HepG2 (cell line): ENCODE measurements around the gene MAPK7. TPM values are rescaled to one million over a fixed set of nuclear protein-coding genes. Genes with fewer than 3 reads are reported as not detected.

Source experiments
- ARID2 ChIP-seq: sonication (generic); formaldehyde crosslinking; IDR thresholded peaks from 2 replicates; pipeline ENCODE4 v1.8.1; 2022; ENCODE audit warnings: mild to moderate bottlenecking, missing genetic modification reagents, borderline replicate concordance
- CC2D1A ChIP-seq: sonication (generic); formaldehyde crosslinking; IDR thresholded peaks from 2 replicates; pipeline ENCODE4 v1.8.1; 2023; ENCODE audit warnings: mild to moderate bottlenecking, missing genetic modification reagents
- CHD2 ChIP-seq: IDR thresholded peaks from 2 replicates; pipeline ENCODE4 v1.6.1; 2011; ENCODE audit warnings: low read depth, low read length, improper control_type of control experiment
- CREB1 ChIP-seq, 2 experiments: fragments of 450-650 bp in 1 of 2; IDR thresholded peaks; 2 replicates each; pipeline ENCODE4 v1.6.1; 2016 to 2017; ENCODE audit warnings: control low read depth in 1 of 2, mild to moderate bottlenecking in 1 of 2, missing compliant biosample characterization in 1 of 2, missing genetic modification characterization in 1 of 2
- JDP2 ChIP-seq: sonication (generic); formaldehyde crosslinking; IDR thresholded peaks from 2 replicates; pipeline ENCODE4 v1.8.1; 2022; ENCODE audit warnings: missing genetic modification reagents, borderline replicate concordance
- NFYB ChIP-seq: sonication (generic); formaldehyde crosslinking; IDR thresholded peaks from 2 replicates; pipeline ENCODE4 v1.4.0; 2020; ENCODE audit warnings: missing genetic modification reagents
- RXRB ChIP-seq: IDR thresholded peaks from 2 replicates; pipeline ENCODE4 v1.6.1; 2016; ENCODE audit warnings: borderline replicate concordance, missing genetic modification reagents, missing compliant biosample characterization
- ZBED4 ChIP-seq: sonication (generic); formaldehyde crosslinking; IDR thresholded peaks from 2 replicates; pipeline ENCODE4 v1.4.0; 2020; ENCODE audit warnings: missing genetic modification reagents, borderline replicate concordance
- ZBTB7A ChIP-seq: sonication (generic); formaldehyde crosslinking; IDR thresholded peaks from 2 replicates; pipeline ENCODE4 v1.8.0; 2022; ENCODE audit warnings: mild to moderate bottlenecking, missing genetic modification reagents
- ZBTB8A ChIP-seq: sonication (generic); formaldehyde crosslinking; IDR thresholded peaks from 2 replicates; pipeline ENCODE4 v1.4.0; 2020; ENCODE audit warnings: mild to moderate bottlenecking, low read depth, missing genetic modification reagents, borderline replicate concordance
- ZNF18 ChIP-seq: sonication (generic); formaldehyde crosslinking; IDR thresholded peaks from 2 replicates; pipeline ENCODE4 v1.8.0; 2022; ENCODE audit warnings: mild to moderate bottlenecking, missing genetic modification reagents; ENCODE audit not compliant: insufficient replicate concordance
- ZNF260 ChIP-seq: sonication (generic); formaldehyde crosslinking; IDR thresholded peaks from 2 replicates; pipeline ENCODE4 v1.4.0; 2020; ENCODE audit warnings: missing genetic modification reagents, low read depth, mild to moderate bottlenecking, borderline replicate concordance
- ZNF274 ChIP-seq: sonication (generic); formaldehyde crosslinking; IDR thresholded peaks from 2 replicates; pipeline ENCODE4 v1.5.1; 2020; ENCODE audit warnings: mild to moderate bottlenecking, missing genetic modification reagents
- ZNF552 ChIP-seq: sonication (generic); formaldehyde crosslinking; IDR thresholded peaks from 2 replicates; pipeline ENCODE4 v1.9.0; 2022; ENCODE audit warnings: missing genetic modification reagents, mild to moderate bottlenecking, borderline replicate concordance
- polyA plus RNA-seq, 8 experiments: library from polyadenylated mRNA; depleted of rRNA in 3 of 8; stranded (reverse) in 7 of 8; unstranded in 1 of 8; fragments of >200 nt; fragmentation: Illumina TruSeq in 4 of 8; extraction: Trizol in 4 of 8; gene quantifications; 2 replicates each; pipeline versions ENCODE4 v1.2.1 to v1.2.3, GENCODE V29; 2011 to 2016; ENCODE audit warnings: low read depth in 4 of 8, missing spikeins in 1 of 8, mixed read lengths in 1 of 8; ENCODE audit not compliant: insufficient read depth in 1 of 8
- total RNA-seq, 5 experiments: library from RNA; depleted of rRNA; stranded (reverse); fragments of >200 nt; fragmentation: Illumina TruSeq; extraction: Trizol; gene quantifications; 2 replicates each; pipeline ENCODE4 v1.2.3, GENCODE V29; 2016; ENCODE audit warnings: low read depth in 1 of 5
- TF ChIP-seq, protein P1 (sequence below): sonication (generic); formaldehyde crosslinking; IDR thresholded peaks from 2 replicates; pipeline ENCODE4 v1.4.0; 2020; ENCODE audit warnings: missing genetic modification reagents
- TF ChIP-seq, protein P2 (sequence below): sonication (generic); formaldehyde crosslinking; IDR thresholded peaks from 2 replicates; pipeline ENCODE4 v1.4.0; 2020; ENCODE audit warnings: missing genetic modification reagents
- TF ChIP-seq, protein P3 (sequence below): sonication (generic); formaldehyde crosslinking; IDR thresholded peaks from 2 replicates; pipeline ENCODE4 v1.8.1; 2022; ENCODE audit warnings: mild to moderate bottlenecking, missing genetic modification reagents
- TF ChIP-seq, protein P4 (sequence below): sonication (generic); formaldehyde crosslinking; IDR thresholded peaks from 2 replicates; pipeline ENCODE4 v1.5.0; 2020; ENCODE audit warnings: missing genetic modification reagents, mild to moderate bottlenecking, borderline replicate concordance

MAPK7 gene
- total and polyA plus RNA-seq, 2 of the 13 experiments (the other 11 are each of a cell fraction or from before 2014, with no cell fraction given): 2.9 to 5.9 TPM

DNA sequence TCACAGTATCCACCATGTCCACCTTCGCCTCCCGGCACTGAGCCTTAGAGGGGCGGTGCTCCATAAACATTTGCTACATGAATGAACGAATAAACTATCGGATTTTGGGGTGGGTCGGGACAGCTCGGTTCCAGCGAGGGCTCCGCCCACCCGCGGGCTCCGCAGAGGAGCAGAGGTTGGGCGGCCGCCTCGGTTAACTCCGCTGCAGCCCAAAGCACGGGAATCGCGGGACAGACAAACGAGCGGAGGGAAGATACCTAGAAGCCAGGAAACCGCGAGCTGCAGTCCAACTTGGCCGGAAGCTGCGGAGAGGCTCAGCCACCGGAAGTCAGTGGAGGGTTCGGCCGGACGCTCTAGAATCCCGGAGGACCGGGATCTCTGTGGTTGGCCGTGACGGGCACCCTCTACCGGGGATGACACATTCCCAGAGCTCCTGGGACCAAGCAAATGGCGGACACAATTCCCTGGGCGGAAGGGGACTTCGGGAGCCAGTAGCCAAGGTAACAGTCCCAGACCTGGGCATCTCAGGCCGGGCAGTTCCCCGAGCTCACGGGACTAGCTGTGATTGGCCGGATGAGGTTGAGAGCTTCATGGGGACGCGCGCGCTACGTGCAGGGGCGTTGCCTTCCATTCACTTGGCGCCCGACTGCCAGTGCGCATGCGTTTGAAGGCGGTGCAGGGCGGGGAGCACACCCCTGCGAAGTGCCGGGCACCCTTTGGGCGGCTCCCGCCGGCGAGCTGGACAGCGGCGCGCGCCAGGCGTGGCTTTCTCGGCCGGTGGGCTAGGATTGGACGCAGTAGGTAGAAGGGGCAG lies 489 bp upstream of the MAPK7 start (continued):
- TF ChIP-seq ZBED4 (CRISPR knock-in tag): no peak
- TF ChIP-seq ZNF274: no peak; the same call in 1 of the 2 replicates
- no peak for TF ChIP-seq CC2D1A (CRISPR knock-in tag)
- TF ChIP-seq, protein P1, sequence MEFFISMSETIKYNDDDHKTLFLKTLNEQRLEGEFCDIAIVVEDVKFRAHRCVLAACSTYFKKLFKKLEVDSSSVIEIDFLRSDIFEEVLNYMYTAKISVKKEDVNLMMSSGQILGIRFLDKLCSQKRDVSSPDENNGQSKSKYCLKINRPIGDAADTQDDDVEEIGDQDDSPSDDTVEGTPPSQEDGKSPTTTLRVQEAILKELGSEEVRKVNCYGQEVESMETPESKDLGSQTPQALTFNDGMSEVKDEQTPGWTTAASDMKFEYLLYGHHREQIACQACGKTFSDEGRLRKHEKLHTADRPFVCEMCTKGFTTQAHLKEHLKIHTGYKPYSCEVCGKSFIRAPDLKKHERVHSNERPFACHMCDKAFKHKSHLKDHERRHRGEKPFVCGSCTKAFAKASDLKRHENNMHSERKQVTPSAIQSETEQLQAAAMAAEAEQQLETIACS (CRISPR knock-in tag): peak; percentile 81
- no peak for TF ChIP-seq ZNF18 (CRISPR knock-in tag)
- peak; percentile 9 for TF ChIP-seq RXRB (CRISPR knock-in tag)
- TF ChIP-seq ZNF552 (CRISPR knock-in tag): no peak; the same call in 1 of the 2 replicates
- no peak for TF ChIP-seq ZNF260
- peak; percentile 55 for TF ChIP-seq CREB1 (IDR thresholded peaks at IDR 0.05)
- 0 out of 2 replicates have a peak, but pooled peaks have one; percentile 36 for TF ChIP-seq CREB1 (CRISPR knock-in tag; IDR thresholded peaks at IDR 0.05)
- peak; percentile 89 for TF ChIP-seq NFYB (CRISPR knock-in tag)
- TF ChIP-seq, protein P2, sequence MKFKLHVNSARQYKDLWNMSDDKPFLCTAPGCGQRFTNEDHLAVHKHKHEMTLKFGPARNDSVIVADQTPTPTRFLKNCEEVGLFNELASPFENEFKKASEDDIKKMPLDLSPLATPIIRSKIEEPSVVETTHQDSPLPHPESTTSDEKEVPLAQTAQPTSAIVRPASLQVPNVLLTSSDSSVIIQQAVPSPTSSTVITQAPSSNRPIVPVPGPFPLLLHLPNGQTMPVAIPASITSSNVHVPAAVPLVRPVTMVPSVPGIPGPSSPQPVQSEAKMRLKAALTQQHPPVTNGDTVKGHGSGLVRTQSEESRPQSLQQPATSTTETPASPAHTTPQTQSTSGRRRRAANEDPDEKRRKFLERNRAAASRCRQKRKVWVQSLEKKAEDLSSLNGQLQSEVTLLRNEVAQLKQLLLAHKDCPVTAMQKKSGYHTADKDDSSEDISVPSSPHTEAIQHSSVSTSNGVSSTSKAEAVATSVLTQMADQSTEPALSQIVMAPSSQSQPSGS (CRISPR knock-in tag): peak; percentile 75; the same call in 1 of the 2 replicates
- TF ChIP-seq ARID2: no peak
- peak; percentile 90 for TF ChIP-seq CHD2
- no peak for TF ChIP-seq ZBTB8A
- TF ChIP-seq, protein P3, sequence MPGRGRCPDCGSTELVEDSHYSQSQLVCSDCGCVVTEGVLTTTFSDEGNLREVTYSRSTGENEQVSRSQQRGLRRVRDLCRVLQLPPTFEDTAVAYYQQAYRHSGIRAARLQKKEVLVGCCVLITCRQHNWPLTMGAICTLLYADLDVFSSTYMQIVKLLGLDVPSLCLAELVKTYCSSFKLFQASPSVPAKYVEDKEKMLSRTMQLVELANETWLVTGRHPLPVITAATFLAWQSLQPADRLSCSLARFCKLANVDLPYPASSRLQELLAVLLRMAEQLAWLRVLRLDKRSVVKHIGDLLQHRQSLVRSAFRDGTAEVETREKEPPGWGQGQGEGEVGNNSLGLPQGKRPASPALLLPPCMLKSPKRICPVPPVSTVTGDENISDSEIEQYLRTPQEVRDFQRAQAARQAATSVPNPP (CRISPR knock-in tag): no peak
- TF ChIP-seq ZBTB7A (CRISPR knock-in tag): no peak; the same call in 1 of the 2 replicates
- TF ChIP-seq, protein P4, sequence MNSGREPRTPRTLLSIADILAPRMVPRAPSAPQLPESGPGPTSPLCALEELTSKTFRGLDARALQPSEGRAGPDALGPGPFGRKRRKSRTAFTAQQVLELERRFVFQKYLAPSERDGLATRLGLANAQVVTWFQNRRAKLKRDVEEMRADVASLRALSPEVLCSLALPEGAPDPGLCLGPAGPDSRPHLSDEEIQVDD (CRISPR knock-in tag): peak; percentile 63; the same call in 1 of the 2 replicates
- TF ChIP-seq JDP2 (CRISPR knock-in tag): no peak
